K562 (cell line): ENCODE measurements around the gene CLCN4. TPM values are rescaled to one million over a fixed set of nuclear protein-coding genes. Genes with fewer than 3 reads are reported as not detected.

ENCODE experiments used
- BMI1 ChIP-seq: fragments of 150-350 bp; IDR thresholded peaks from 2 replicates; pipeline ENCODE4 v1.6.1; 2014; ENCODE audit warnings: low read length
- CREB1 ChIP-seq, 2 experiments: sonication (generic) in 1 of 2; formaldehyde crosslinking in 1 of 2; IDR thresholded peaks; 2 replicates each; pipeline versions ENCODE4 v1.6.1 to v1.8.0; 2012 to 2022; ENCODE audit warnings: inconsistent platforms in 1 of 2, mild to moderate bottlenecking in 1 of 2, missing genetic modification reagents in 1 of 2, moderate library complexity in 1 of 2
- ESRRA ChIP-seq: fragments of 450-650 bp; IDR thresholded peaks from 2 replicates; pipeline ENCODE4 v1.6.1; 2014; ENCODE audit warnings: low read depth, mild to moderate bottlenecking, moderate library complexity, borderline replicate concordance
- ETV1 ChIP-seq: fragments of 450-650 bp; conservative IDR thresholded peaks from 2 replicates; pipeline ENCODE4 v1.6.1; 2016; ENCODE audit warnings: missing genetic modification characterization, control low read depth, low read depth, missing compliant biosample characterization
- FOXK1 ChIP-seq: sonication (generic); formaldehyde crosslinking; IDR thresholded peaks from 2 replicates; pipeline ENCODE4 v1.8.0; 2022; ENCODE audit warnings: missing genetic modification reagents, mild to moderate bottlenecking, borderline replicate concordance
- HNRNPL ChIP-seq: fragments of 200-400 bp; formaldehyde crosslinking; IDR thresholded peaks from 2 replicates; pipeline ENCODE4 v1.6.1; 2017; ENCODE audit warnings: low read depth, mild to moderate bottlenecking, low read length
- MYBL2 ChIP-seq, 2 experiments: fragments of 450-650 bp in 1 of 2; sonication (generic) in 1 of 2; formaldehyde crosslinking in 1 of 2; IDR thresholded peaks; 2 replicates each; pipeline versions ENCODE4 v1.6.1 to v1.8.1; 2017 to 2022; ENCODE audit warnings: borderline replicate concordance in 1 of 2, inconsistent platforms in 1 of 2, low read depth in 1 of 2, mild to moderate bottlenecking in 1 of 2, missing genetic modification reagents in 1 of 2, moderate library complexity in 1 of 2
- PHB ChIP-seq: fragments of 250-450 bp; sonication (Bioruptor Pico); IDR thresholded peaks from 2 replicates; pipeline ENCODE4 v1.5.0; 2021
- SAFB ChIP-seq: fragments of 200-400 bp; formaldehyde crosslinking; IDR thresholded peaks from 2 replicates; pipeline ENCODE4 v1.6.1; 2017; ENCODE audit warnings: low read depth, low read length, borderline replicate concordance
- SAP30 ChIP-seq: fragments of 200-600 bp; sonication (generic); IDR thresholded peaks from 2 replicates; pipeline ENCODE4 v1.6.1; 2012; ENCODE audit warnings: borderline replicate concordance, low read depth, mild to moderate bottlenecking, moderate library complexity, low read length, control low read depth, inconsistent platforms; ENCODE audit not compliant: insufficient read depth, poor library complexity, severe bottlenecking
- SOX6 ChIP-seq: fragments of 450-650 bp; IDR thresholded peaks from 2 replicates; pipeline ENCODE4 v1.6.1; 2014; ENCODE audit warnings: mild to moderate bottlenecking
- SREBF2 ChIP-seq: sonication (generic); formaldehyde crosslinking; IDR thresholded peaks from 2 replicates; pipeline ENCODE4 v1.4.0; 2020; ENCODE audit warnings: mild to moderate bottlenecking, missing genetic modification reagents
- ZNF184 ChIP-seq: sonication (generic); formaldehyde crosslinking; IDR thresholded peaks from 2 replicates; pipeline ENCODE4 v1.5.0; 2020; ENCODE audit warnings: missing genetic modification reagents
- ZNF431 ChIP-seq: sonication (generic); formaldehyde crosslinking; IDR thresholded peaks from 2 replicates; pipeline ENCODE4 v1.8.0; 2022; ENCODE audit warnings: mild to moderate bottlenecking, missing genetic modification reagents
- polyA plus RNA-seq, 8 experiments: library from polyadenylated mRNA; depleted of rRNA in 4 of 8; stranded (reverse) in 5 of 8; unstranded in 3 of 8; fragments of >200 nt; fragmentation: Nextera tagmentation in 2 of 8; fragmentation: Illumina TruSeq in 1 of 8; extraction: Ambion mirVana in 2 of 8; extraction: Trizol in 1 of 8; gene quantifications; 2 replicates each; pipeline versions ENCODE4 v1.2.1 to v1.2.3, GENCODE V29; 2011 to 2014; ENCODE audit warnings: inconsistent platforms in 1 of 8, missing spikeins in 1 of 8
- total RNA-seq, 7 experiments: library from RNA; depleted of rRNA in 6 of 7; stranded (reverse); fragments of >200 nt in 6 of 7; fragmentation: Illumina TruSeq in 2 of 7; extraction: Trizol in 2 of 7; gene quantifications; 2 replicates each; pipeline versions ENCODE4 v1.2.1 to v1.2.3, GENCODE V29; 2011 to 2021; ENCODE audit warnings: low replicate concordance in 1 of 7
- TF ChIP-seq, protein P1 (sequence below): fragments of 200-400 bp; formaldehyde crosslinking; IDR thresholded peaks from 2 replicates; pipeline ENCODE4 v1.6.1; 2017; ENCODE audit warnings: mild to moderate bottlenecking, low read depth, low read length, moderate library complexity
- TF ChIP-seq, protein P2 (sequence below), 2 experiments: fragments of 450-650 bp; conservative IDR thresholded peaks; 2 replicates each; pipeline ENCODE4 v1.6.1; 2017; ENCODE audit warnings: mild to moderate bottlenecking in 2 of 2, moderate library complexity in 2 of 2

CLCN4 gene
- total and polyA plus RNA-seq, 9 of the 15 experiments (the other 6 are each of a cell fraction or from before 2014, with no cell fraction given), result 0.03 to 0.24 (median 0.10) TPM; not detected in 1

DNA sequence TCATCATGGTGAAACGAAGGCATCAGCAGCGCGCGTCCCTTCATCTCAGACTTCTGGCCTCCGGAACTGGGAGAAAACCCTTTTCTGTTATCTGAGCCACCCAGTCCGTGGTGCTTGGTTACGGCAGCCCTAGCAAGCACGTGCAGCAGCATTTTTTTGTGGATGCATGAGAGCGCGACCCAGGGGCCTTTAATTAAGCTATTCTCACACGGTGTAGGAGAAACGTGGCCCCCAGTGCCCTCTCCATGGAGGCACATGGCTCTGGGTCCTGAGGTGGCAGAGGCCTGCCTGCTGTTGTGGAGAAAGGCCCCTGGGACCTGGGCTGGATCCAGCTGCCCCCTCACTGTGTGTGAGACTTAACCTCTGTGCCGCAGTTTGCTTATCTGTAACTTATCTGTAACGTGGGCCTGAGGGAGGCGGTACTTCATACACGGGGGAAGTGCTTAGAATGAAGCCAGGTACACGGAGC lies 9.5 kb downstream of the CLCN4 start (continued):
- TF ChIP-seq ETV1 (tag) (peak; percentile 85), SREBF2 (CRISPR knock-in tag) (no peak), ESRRA (no peak; the same call in none of the 2 replicates), ZNF431 (CRISPR knock-in tag) (no peak), HNRNPL (no peak), SOX6 (peak; percentile 45; the same call in 1 of the 2 replicates), CREB1 (IDR thresholded peaks at IDR 0.05) (no peak; the same call in 1 of the 2 replicates), CREB1 (CRISPR knock-in tag; IDR thresholded peaks at IDR 0.05) (peak; percentile 8; the same call in 1 of the 2 replicates), MYBL2 (IDR thresholded peaks at IDR 0.05; ENCODE audit: low read depth) (no peak), MYBL2 (CRISPR knock-in tag; IDR thresholded peaks at IDR 0.05; ENCODE audit: borderline replicate concordance) (no peak), PHB (no peak), SAFB (no peak), SAP30 (no peak), ZNF184 (CRISPR knock-in tag) (no peak), FOXK1 (CRISPR knock-in tag) (no peak), BMI1 (no peak)
- TF ChIP-seq, protein P1, sequence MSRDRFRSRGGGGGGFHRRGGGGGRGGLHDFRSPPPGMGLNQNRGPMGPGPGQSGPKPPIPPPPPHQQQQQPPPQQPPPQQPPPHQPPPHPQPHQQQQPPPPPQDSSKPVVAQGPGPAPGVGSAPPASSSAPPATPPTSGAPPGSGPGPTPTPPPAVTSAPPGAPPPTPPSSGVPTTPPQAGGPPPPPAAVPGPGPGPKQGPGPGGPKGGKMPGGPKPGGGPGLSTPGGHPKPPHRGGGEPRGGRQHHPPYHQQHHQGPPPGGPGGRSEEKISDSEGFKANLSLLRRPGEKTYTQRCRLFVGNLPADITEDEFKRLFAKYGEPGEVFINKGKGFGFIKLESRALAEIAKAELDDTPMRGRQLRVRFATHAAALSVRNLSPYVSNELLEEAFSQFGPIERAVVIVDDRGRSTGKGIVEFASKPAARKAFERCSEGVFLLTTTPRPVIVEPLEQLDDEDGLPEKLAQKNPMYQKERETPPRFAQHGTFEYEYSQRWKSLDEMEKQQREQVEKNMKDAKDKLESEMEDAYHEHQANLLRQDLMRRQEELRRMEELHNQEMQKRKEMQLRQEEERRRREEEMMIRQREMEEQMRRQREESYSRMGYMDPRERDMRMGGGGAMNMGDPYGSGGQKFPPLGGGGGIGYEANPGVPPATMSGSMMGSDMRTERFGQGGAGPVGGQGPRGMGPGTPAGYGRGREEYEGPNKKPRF, result no peak
- TF ChIP-seq, protein P2, sequence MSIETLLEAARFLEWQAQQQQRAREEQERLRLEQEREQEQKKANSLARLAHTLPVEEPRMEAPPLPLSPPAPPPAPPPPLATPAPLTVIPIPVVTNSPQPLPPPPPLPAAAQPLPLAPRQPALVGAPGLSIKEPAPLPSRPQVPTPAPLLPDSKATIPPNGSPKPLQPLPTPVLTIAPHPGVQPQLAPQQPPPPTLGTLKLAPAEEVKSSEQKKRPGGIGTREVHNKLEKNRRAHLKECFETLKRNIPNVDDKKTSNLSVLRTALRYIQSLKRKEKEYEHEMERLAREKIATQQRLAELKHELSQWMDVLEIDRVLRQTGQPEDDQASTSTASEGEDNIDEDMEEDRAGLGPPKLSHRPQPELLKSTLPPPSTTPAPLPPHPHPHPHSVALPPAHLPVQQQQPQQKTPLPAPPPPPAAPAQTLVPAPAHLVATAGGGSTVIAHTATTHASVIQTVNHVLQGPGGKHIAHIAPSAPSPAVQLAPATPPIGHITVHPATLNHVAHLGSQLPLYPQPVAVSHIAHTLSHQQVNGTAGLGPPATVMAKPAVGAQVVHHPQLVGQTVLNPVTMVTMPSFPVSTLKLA (conservative IDR thresholded peaks at IDR 0.05), result peak; percentile 49 to 69; a peak in 3 of 4 replicates
